ENCODE results near the gene CA9.

The CA9 gene

GRCh38 chr9:35690614-35691333 lies 17.0 kb downstream of the CA9 start:
- DNase-seq, result peak in 30 of 51 donors; percentile 9 to 66 (median 34)

DNA sequence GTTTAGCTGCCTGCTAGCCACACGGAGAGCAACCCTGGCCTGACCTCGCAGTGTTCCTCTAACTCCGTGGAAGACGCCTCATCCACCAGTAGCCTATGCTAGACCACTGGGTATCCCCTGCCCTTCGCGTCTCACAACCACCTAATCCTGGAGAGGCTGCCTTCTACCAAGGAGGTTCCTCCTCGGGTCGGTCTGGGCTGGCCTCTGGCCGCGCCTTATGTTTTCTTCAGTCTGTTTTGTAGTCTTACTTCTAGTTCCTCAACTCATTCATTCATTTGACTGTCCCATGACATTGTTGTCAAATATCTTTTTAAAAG lies 17.6 kb downstream of the CA9 start:
- DNase-seq, result peak in 1 of 51 donors; percentile 33

DNA sequence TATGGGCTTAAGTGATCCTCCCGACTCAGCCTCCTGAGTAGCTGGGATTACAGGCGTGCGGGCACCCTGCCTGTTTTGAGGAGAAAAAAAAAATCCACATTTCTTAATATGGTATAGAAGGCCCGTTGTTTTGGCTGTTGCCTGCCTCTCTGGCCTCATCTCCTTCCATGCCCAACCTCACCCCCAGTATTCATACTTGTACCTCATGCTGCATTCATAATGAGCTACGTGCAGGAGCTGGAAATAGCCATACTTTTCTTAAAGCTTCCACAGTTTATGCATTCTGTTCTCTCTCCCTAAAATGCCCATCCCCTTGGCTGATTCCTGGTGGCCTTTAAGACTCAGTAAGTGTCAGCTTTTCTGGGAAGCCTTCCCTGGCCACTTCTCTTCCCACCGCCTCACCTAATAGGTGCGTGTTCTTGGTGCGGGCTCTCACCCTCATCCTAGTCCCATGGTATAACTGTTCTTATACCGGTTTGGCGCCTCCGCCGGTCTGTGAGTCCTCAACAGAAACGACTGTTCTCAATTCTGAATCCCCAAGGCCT lies 18.1 kb downstream of the CA9 start:
- no peak for DNase-seq

DNA sequence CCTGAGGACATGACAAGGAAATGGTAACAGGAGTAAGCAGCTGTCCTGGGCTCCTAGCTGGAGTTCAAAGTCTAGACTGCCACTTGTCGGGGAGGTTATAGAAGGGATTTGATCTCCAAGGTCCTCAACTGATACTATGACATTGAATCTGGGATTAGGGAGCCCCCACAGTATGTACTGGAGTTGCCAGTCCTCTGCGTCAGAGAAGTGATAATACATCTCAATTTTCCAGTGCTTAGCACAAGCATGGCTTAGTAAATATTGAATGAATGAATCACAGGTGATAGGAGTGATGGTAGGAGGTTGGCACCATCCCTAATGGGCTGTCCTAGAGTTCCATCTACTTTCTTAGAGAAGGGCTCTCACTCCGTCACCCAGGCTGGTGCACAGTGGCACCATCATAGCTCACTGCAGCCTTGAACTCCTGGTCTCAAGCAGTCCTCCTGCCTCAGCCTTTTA lies 22.2 kb downstream of the CA9 start:
- DNase-seq, result no peak

DNA sequence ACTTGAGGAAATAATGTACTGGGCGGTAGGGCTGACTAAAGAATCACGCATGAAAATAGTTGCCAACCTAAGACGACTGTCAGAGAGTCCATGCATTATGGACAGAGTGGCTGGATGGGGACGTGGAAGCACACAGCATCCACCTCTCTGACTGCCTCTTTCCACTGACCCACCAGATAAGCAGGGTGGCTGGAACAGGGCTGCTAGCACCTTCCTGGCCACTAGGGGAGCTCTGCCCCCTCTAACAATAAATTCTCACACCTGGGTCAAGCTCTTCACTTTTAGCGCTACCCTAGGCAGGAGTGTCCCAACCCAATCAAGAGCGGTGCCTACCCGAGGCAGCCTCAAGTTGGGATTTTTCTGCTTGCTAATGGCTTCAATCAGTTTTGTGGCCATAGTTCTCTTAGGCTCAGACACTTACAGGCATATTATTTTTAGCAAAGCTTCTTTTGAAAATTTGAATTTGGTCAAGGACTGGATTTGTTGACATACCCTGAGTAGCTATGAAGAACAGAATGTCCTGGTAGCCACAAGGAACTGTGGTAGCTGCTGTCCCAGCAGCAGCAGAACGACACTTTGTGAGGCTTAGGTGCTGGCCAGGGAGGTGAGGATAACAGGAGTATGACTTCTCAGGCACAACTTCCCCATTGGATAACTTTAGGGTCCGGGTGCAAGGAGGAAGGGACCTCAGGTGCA lies 22.9 kb downstream of the CA9 start:
- peak in 20 of 51 donors; percentile 4 to 37 (median 24) for DNase-seq

GRCh38 chr9:35697486-35697885 lies 23.8 kb downstream of the CA9 start:
- no peak for DNase-seq

DNA sequence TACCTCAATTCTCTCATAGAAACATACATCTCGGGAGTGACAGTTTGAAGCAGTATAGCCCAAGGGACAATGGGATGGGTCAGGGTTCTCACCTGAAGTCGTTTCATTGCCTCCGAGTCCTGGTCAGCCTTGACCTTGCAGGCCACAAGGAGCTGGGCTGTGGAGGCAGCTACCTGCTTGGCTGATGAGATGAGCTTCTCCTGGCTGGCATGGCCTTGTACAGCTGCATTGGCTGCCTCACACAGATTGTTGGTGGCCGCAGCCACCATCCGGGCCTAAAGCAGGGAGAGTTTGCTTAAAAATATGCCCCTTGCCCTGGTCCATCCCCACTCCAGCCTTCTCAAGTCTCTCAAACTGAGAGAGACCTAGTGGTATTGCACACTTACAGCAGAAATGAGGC lies 24.5 kb downstream of the CA9 start:
- no peak for DNase-seq

DNA sequence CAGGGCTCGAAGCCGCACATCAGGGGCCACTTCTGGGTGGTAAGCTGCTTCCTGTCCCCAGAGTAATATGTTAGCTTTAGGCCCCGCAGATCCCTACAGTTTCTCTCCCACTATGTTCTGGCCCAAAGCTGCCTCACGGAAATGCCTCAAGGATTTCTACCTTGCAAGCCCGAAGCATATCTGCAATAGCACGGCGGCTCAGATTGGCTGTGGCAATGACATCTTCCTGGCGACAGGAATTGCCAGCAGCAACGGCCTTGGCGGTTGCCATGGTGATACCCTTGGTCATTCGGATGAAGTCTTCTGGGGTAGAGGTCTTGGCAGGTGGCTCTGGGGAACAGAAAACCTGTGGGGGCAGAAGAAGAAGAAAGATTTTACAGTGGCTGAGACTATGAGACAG lies 26.3 kb downstream of the CA9 start:
- DNase-seq, result peak in 15 of 51 donors; percentile 4 to 66 (median 22)

DNA sequence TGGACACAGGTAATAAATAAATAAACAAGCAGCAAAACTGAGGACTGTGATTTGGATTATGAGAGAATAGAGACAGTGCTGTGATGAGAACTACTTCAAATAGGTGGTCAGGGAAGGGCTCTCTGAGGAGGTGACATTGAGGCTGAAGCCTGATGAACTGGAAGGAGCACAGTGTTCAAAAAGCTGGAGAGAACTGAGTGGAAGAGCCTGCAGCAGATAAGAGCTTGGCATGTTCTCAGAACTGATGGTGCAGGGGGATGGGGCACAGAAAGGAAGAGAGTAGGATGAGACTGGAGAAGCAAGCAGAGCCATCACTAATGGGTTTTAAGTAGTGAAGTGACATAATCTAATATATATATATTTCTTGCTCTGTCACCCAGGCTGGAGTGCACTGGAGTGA lies 27.2 kb downstream of the CA9 start:
- DNase-seq, result no peak

DNA sequence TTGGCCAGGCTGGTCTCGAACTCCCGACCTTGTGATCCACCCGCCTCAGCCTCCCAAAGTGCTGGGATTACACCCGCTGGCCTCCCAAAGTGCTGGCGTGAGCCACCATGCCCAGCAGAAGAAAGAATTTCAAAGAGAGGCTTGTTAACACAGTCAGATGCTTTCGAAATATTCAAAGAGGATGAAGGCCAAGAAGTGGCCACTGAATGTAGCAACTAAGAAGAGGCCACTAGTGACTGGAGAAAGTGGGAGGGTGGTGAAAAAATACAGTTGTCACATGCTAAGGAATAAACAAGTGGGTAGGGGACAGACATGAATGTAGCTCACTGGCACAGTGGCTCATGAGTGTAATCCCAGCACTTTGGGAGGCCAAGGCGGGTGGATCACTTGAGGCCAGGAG lies 29.0 kb downstream of the CA9 start:
- no peak for DNase-seq

DNA sequence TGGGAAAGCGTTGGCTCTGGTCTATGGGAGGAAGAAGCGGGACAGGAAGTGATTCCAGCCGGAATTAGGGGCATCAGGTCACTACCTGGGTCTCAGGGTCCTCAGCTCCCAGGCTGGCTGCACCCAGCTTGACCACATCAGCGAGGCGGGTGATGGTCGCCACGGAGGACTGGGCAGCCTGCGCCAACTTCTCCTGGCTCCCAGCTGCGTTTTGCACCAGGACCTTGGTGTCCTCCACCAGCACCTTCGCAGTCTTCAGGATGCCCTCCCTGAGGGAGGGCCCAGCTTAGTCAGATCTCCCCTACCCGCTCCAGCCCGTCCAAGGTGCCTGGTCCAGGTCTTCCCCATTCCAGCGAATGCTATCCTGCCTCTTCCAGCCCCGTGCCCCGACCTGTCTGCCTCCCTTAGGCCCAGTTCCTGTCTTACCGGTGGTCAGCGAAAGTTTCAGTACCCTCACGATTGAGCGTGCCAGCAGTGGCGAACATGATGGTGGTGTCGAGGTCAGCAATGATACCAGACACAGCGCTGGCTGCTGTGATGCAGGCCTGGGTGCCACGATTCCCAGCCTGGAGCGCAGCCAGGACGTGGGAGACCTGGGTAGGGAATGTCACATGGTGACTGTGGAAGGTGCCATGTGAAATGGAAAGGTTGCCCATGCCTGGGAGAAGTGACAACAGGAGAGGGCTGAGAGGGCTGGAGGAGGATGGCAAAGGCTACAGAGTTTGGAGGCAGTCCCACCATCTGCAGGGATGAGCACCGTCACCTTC lies 30.4 kb downstream of the CA9 start:
- no peak for DNase-seq

DNA sequence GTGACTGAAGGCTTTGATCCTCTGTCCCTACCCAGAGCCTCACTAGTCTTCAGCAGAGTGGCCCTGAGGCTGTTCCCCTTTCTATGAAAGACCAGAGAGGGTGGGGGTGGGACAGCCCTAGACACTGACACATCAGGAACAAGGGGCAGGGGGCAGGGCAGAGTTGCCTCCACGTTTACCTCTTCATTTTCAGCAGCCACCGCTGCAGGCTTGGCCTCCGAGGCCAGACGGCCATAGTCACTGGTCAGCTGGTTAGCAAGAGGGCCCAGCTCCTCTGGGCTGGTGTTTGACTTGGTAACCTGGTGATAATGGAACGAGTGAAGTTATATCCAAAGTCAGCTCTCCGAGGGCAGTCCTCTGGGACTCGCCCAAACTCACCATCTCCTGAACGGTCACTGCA lies 31.6 kb downstream of the CA9 start:
- DNase-seq, result no peak

- no peak for DNase-seq
Measured at GRCh38 chr9:35705836-35706430, 32.2 kb downstream of the CA9 start.

GRCh38 chr9:35706951-35707350 lies 33.2 kb downstream of the CA9 start:
- no peak for DNase-seq

- DNase-seq, result no peak
Measured at GRCh38 chr9:35708146-35708545, 34.4 kb downstream of the CA9 start.

GRCh38 chr9:35710818-35711500 lies 37.2 kb downstream of the CA9 start:
- no peak for DNase-seq

DNA sequence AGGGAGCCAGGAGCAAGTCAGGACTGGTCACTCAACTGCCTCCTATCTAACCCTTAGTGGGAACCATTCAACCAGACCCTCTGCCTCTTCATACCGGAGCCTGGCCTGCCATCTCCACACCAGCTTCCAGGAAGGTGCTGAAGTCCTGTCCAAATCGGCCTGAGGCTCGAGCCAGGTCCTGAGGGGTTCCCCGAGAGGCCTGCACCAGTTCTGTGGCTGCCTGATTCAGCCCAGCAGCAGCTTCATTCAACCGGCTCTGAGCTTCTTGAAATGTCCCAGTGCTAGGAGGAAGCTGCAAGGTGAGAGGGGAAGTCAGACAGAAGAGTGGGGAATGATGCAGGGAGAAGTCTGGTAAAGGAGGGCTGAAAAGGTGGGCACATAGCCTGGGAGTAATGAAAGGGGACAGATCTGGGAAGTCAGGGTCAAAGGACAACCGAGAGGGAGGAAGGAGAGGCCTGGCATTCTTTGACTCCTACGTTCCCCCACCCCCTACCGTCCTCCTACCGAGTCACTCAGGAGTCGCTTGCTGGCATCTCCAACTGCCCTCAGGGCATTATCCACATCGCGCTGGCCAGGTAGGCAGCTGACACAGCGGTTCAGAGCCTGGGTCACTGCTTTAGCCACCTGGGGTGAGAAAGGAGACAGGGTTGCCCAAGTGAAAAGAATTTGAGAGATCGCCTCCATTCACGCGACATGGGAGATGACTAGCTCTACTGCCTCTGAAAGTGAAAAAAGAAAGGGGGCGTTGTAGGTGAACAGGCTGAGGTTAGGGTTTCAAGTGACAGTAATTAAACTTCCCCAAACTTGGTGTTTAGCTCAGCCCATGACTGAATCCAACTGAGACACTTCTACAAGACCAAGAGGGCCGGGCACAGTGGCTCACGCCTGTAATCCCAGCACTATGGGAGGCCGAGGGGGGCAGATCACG lies 38.0 kb downstream of the CA9 start:
- no peak for DNase-seq

DNA sequence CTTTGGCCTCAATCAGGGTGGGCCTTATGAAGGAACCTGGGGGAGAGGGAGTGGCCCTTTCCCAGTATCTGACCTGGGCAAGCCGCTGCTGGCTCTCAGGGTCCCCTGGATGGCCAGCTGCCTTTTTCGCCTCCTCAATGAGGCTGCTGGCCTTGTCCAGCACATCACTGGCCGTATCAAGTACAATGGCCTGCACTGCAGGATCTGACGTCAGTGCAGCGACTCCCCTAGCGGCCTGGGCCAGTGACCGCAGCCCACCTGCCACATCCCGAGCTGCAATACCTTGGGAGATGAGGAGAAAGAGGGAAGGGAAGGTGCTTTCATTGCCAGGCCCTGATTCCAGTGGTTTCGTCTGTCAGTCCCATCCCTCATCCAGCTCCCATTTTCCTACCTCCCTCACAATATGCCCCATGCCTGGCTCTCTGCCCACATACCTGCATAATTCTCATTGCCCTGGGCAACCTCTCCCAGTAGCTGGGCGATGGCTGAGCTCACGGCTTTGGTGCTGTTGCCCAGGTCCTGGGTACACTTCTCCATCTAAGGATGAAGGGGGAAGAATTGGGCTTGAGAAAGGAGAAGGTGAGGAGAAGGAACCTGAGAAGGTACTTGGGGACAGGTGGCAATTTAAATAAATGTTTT lies 39.2 kb downstream of the CA9 start:
- no peak for DNase-seq

- DNase-seq, result no peak
Measured at GRCh38 chr9:35713578-35713977, 39.9 kb downstream of the CA9 start.

GRCh38 chr9:35714123-35714522 lies 40.4 kb downstream of the CA9 start:
- no peak for DNase-seq
